Retinal pigment epithelial cell (primary cell): Measurements from ENCODE around the gene SHC4.
A peak's percentile ranks its signal among the peaks of the same experiment; 100 is the strongest.

Experiments
- DNase-seq: peaks from one replicate; pipeline ENCODE4 v3.0.0-alpha.2; 2010; ENCODE audit warnings: low read depth
- H3K4me3 ChIP-seq: 2 replicates; pipeline ENCODE4 v1.5.1; 2011; ENCODE audit warnings: mild to moderate bottlenecking, low read length, control low read depth, moderate library complexity
- TF ChIP-seq, protein P1 (sequence below): conservative IDR thresholded peaks from 2 replicates; pipeline ENCODE4 v1.5.1; 2011; ENCODE audit warnings: low read depth, low read length, control low read depth, inconsistent platforms

Gene SHC4

DNA sequence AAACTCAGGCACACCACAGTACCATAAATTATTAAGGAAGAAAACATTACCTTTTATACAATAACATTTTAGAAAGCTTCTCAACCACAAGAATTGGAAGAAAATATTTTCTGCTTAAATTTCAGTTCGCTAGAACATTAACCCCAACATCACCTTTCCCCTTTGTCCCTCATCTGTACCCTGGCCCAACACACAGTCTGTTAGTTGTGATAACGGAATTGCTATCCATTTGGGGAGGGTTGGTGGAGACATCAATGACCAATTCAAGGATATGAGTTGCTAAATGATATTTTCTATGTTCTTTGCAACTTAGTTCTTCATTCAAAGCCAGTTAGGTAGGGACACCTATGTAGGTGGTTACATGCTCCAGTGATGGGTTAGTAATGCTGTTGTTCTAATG lies 80.0 kb downstream of the SHC4 start:
- TF ChIP-seq, protein P1, sequence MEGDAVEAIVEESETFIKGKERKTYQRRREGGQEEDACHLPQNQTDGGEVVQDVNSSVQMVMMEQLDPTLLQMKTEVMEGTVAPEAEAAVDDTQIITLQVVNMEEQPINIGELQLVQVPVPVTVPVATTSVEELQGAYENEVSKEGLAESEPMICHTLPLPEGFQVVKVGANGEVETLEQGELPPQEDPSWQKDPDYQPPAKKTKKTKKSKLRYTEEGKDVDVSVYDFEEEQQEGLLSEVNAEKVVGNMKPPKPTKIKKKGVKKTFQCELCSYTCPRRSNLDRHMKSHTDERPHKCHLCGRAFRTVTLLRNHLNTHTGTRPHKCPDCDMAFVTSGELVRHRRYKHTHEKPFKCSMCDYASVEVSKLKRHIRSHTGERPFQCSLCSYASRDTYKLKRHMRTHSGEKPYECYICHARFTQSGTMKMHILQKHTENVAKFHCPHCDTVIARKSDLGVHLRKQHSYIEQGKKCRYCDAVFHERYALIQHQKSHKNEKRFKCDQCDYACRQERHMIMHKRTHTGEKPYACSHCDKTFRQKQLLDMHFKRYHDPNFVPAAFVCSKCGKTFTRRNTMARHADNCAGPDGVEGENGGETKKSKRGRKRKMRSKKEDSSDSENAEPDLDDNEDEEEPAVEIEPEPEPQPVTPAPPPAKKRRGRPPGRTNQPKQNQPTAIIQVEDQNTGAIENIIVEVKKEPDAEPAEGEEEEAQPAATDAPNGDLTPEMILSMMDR, result no peak
- no peak for DNase-seq

DNA sequence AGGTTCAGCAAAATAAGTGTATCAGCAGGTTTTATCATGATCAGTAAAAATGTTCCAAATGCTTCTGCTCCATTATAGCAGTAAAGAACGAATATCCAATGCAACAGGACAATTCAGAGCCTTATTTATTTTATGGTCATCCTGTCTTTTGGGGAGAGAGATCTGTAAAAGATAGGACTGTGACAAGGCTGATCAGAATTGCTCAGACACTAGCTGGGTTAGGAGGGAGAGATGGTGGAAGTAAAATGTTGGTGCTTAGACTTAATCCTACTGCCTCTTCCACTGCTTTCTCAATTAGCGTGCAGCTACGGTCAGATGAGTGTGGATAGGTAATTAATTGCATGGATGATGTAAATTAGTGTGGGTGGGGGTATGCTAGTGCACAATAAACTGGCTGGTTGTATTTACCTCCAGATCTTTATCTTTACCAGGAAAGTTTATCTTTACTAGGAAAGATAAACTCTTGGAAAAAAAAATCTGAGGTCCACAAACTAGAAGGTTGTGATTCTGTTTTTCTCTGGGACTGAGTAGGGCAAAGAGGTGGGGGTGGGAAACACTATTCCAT lies 83.6 kb downstream of the SHC4 start:
- TF ChIP-seq, protein P1, result no peak
- no peak for DNase-seq
- peak overlapping the region; percentile 5 for H3K4me3 ChIP-seq

More for the DNA sequence above, 80.0 kb downstream of the SHC4 start:
- no peak overlapping the region for H3K4me3 ChIP-seq

DNA sequence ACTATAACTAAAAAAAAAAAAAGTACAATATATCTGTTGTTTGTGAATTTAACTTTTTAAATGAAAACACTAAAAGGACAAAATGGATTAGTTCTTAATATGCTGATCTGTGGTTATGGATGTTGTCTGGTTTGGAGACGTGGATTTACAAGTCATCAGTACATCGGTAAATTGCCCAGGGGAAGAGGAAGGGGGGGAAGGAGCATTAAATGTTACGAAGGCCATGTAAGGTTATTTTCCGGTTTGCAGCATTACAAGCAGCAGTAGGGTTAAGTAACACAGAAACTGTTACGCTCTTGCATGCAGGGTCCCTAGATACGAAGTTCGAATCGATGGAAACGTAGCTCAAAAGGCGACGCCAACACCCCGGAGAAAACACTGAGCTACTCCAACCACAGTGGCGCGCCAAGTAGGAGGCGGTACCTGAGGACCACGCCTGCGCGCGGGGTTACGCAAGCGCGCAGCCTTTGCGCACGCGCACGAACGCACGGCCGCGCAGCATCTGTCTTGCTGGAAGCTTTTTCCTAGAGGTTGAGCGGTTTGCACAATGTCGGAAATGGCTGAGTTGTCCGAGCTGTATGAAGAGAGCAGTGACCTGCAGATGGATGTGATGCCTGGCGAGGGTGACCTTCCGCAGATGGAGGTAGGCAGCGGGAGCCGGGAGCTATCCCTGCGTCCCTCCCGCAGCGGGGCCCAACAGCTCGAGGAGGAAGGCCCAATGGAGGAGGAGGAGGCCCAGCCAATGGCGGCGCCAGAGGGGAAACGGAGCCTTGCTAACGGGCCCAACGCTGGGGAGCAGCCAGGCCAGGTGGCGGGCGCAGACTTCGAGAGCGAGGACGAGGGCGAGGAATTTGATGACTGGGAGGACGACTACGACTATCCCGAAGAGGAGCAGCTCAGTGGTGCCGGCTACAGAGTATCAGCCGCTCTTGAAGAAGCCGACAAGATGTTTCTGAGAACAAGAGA lies 85.8 kb downstream of the SHC4 start, which contains the start of gene EID1:
Gene EID1, plus strand, starts transcription at position 505 of the 966 bp plus-strand sequence. Its CDS starts 43 bp downstream, at position 548.
- DNase-seq, result peak; percentile 81
- H3K4me3 ChIP-seq, result peak within 1 kb of the TSS; percentile 87
- TF ChIP-seq, protein P1, result no peak

DNA sequence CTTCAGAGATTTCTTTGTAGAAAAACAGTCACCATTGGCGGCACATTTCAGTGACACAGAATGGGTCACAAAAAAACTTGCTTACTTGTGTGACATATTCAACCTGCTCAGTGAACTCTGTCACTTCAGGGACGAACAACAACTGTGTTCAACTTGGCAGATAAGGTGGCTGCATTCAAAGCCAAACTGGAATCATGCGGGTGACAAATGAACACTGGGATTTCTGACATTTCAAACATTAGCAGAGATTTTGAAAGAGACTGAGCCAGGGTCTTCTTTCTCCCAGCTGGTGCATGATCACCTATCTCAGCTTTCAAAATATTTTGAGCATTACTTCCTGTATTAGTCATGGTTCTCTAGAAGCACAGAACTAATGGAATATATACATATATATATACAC lies 87.7 kb downstream of the SHC4 start:
- TF ChIP-seq, protein P1, result no peak
- no peak for DNase-seq
- no peak overlapping the region for H3K4me3 ChIP-seq

DNA sequence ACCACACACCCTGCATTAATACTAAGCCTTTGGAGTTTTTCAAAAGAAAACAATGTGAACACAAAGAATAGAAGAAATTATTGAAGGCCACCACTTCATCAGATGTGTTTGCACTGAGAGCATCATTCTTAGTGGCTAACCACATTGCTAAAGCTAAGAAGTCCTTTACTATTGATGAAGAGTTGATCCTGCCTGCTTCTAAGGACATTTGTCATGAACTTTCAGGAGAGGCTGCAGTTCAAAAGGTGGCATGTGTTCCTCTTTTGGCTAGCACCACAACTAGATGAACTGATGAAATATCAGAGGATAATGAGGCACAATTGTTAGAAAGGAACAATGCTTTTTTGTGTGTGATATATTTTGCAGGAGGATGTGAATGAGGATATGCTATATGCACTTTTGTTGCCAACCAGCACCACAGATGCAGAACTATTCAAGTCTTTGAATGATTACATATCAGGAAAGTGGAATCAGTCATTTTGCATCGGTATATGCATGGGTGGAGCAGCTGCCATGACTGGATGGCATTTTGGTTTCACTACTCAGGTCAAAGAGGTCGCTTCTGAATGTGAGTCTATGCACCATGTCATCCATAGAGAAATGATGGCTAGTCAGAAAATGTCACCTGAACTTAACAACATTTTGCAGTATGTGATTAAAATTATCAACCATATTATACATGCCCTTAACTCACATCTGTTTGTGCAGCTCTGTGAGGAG lies 88.3 kb downstream of the SHC4 start:
- DNase-seq, result no peak
- H3K4me3 ChIP-seq, result no peak overlapping the region

DNA sequence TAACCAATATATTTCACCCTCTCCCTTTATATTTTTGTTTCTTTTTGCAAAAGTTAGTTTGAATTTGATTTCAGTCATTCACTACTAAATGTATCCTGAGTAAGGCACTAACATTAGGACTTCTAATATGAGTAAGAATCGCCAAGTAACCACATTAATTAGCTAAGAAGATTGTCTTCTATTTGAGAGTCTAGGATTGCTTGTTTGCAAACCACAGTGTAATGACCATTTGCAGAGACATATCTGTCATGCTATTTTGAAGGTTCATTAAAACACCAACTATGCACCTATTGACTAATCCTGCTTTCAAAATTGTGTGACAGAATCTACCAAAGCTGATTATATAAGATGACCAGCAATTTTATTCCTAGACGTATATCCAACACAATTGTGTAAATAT lies 91.1 kb downstream of the SHC4 start:
- no peak for DNase-seq
- TF ChIP-seq, protein P1, result no peak

More for the DNA sequence above, 88.3 kb downstream of the SHC4 start:
- TF ChIP-seq, protein P1, result no peak

More for the DNA sequence above, 91.1 kb downstream of the SHC4 start:
- no peak overlapping the region for H3K4me3 ChIP-seq
